ENCODE results near the gene LMNA. TPM values are rescaled to one million over a fixed set of nuclear protein-coding genes. Genes with fewer than 3 reads are reported as not detected.

Gene LMNA
- total and polyA plus RNA-seq, 4 donors = 60.4 to 160 (median 97.2) TPM

GRCh38 chr1:156122519-156123355 is 8.2 kb downstream of the LMNA start (continued):
- TF ChIP-seq CTCF (IDR thresholded peaks at IDR 0.05; ENCODE audit: low read depth, low read length, missing input control) = no peak

- TF ChIP-seq JUND (IDR thresholded peaks at IDR 0.05) = peak; percentile 88 to 95
- TF ChIP-seq HNF4A (conservative IDR thresholded peaks at IDR 0.05) = peak in 1 of 2 donors; percentile 30
- TF ChIP-seq MAX (IDR thresholded peaks at IDR 0.05) = peak; percentile 46
- peak; percentile 65 for TF ChIP-seq REST (IDR thresholded peaks at IDR 0.05)
- no peak for TF ChIP-seq HNF4G (IDR thresholded peaks at IDR 0.05)
- no peak for TF ChIP-seq EGR1 (IDR thresholded peaks at IDR 0.05; ENCODE audit: low read depth in 2 of 2)
- peak; percentile 40 to 52 for TF ChIP-seq RAD21 (IDR thresholded peaks at IDR 0.05)
- TF ChIP-seq TAF1 (conservative IDR thresholded peaks at IDR 0.05) = no peak
- no peak for TF ChIP-seq CTCF (IDR thresholded peaks at IDR 0.05; ENCODE audit: low read depth, low read length, missing input control)
- no peak for TF ChIP-seq FOXA1 (IDR thresholded peaks at IDR 0.05)
- TF ChIP-seq ZBTB33 (IDR thresholded peaks at IDR 0.05) = peak; percentile 19
- peak; percentile 44 for TF ChIP-seq ATF3 (IDR thresholded peaks at IDR 0.05)
- peak; percentile 12 to 43 for TF ChIP-seq RXRA (IDR thresholded peaks at IDR 0.05)
- TF ChIP-seq YY1 (IDR thresholded peaks at IDR 0.05) = peak; percentile 54
- TF ChIP-seq SP1 (IDR thresholded peaks at IDR 0.05) = peak; percentile 60
- TF ChIP-seq GABPA (IDR thresholded peaks at IDR 0.05 in 1 of 2, conservative IDR thresholded peaks at IDR 0.05 in 1 of 2) = no peak
- peak; percentile 87 for TF ChIP-seq NR2F2 (IDR thresholded peaks at IDR 0.05)
- peak; percentile 71 for TF ChIP-seq FOXA2 (IDR thresholded peaks at IDR 0.05)
- Histone ChIP-seq H3K27ac (ENCODE audit: low read depth in 1 of 2, low read length in 2 of 2) (peak overlapping the region; percentile 91 to 93), H3K9ac (ENCODE audit: low read depth in 1 of 2, low read length in 2 of 2) (peak overlapping the region in 1 of 2 donors; percentile 78), H3K4me3 (ENCODE audit: low read depth in 1 of 3, low read length in 3 of 3) (no peak overlapping the region), H3K36me3 (ENCODE audit: control insufficient read depth in 4 of 4, insufficient read depth in 3 of 4, low read depth in 1 of 4, low read length in 3 of 4) (no peaks in the 10 kb centered on the region), H3K4me1 (ENCODE audit: control insufficient read depth in 4 of 4, insufficient read depth in 4 of 4, low read length in 3 of 4) (peaks cover 14 to 69% (median 49%) of the 10 kb centered on the region in 4 donors), H3K9me3 (ENCODE audit: control insufficient read depth in 4 of 4, low read length in 3 of 4) (no peaks in the 10 kb centered on the region), H3K27me3 (ENCODE audit: control insufficient read depth in 4 of 4, insufficient read depth in 4 of 4, low read length in 3 of 4) (no peaks in the 10 kb centered on the region)
- 30% methylated on average over 14 of the region's 14 CpGs for WGBS
- DNase-seq (ENCODE audit: low spot score) = peak; percentile 92
Observed at GRCh38 chr1:156123356-156124196, 9.1 kb downstream of the LMNA start.

Data from liver (tissue), 9 donors.